Right lobe of liver (tissue), 6 donors: ENCODE data around the gene TBCD. TPM values are rescaled to one million over a fixed set of nuclear protein-coding genes. Genes with fewer than 3 reads are reported as not detected.

Experiments used
- ATAC-seq, 4 donors: fragments of 200-7000 bp; cut with Tn5 transposase; one replicate each; pipeline ENCODE4 v1.9.1; 2020; ENCODE audit warnings: mild to moderate bottlenecking in 4 of 4, moderate library complexity in 4 of 4
- DNase-seq, 3 donors: peaks; one replicate each; pipeline ENCODE4 v3.0.0-alpha.2; 2020
- H3K27ac ChIP-seq, 3 donors: fragments of 200-600 bp; one replicate each; pipeline ENCODE4 v1.8.0; 2022
- H3K27me3 ChIP-seq, 2 donors: fragments of 200-600 bp; one replicate each; pipeline ENCODE4 v1.8.0; 2022
- H3K36me3 ChIP-seq, 4 donors: fragments of 200-600 bp; sonication (generic) in 1 of 4; one replicate each; pipeline versions ENCODE4 v1.5.1 to v1.8.0; 2017 to 2022; ENCODE audit warnings: control low read depth in 1 of 4
- H3K4me1 ChIP-seq, 4 donors: fragments of 200-600 bp; sonication (generic) in 1 of 4; one replicate each; pipeline versions ENCODE4 v1.5.1 to v1.8.0; 2017 to 2022; ENCODE audit warnings: control low read depth in 1 of 4
- H3K4me3 ChIP-seq, 3 donors: fragments of 200-600 bp; one replicate each; pipeline ENCODE4 v1.8.0; 2022
- H3K9me3 ChIP-seq, 4 donors: fragments of 200-600 bp; sonication (generic) in 1 of 4; one replicate each; pipeline versions ENCODE4 v1.5.1 to v1.8.0; 2017 to 2022; ENCODE audit warnings: control low read depth in 1 of 4
- POLR2A ChIP-seq: fragments of 450-650 bp; IDR thresholded peaks from one replicate; pipeline ENCODE4 v1.6.1; 2017; ENCODE audit warnings: antibody characterized with exemption, mild to moderate bottlenecking
- WGBS: methylation state at CpG from one replicate; pipeline ENCODE4 v1.1.6; 2018; ENCODE audit warnings: low coverage, low lambda C conversion rate; ENCODE audit not compliant: insufficient coverage; ENCODE audit errors: missing lambda C conversion rate; 5-methylcytosine and 5-hydroxymethylcytosine counted together
- intact Hi-C, 2 donors: fragments of 100-400 bp; cut with DNase I; formaldehyde crosslinking; loops; one replicate each; pipeline versions ENCODE4 v1.11.2 to v1.14.1; 2022
- total RNA-seq, 6 experiments: library from RNA; depleted of rRNA in 2 of 6; stranded (reverse); fragments of >200 nt in 2 of 6; fragmentation: NEBNext Ultra II Directional in 3 of 6; extraction: Animal tissue kit (Norgen Biotek cat#: 25700) in 3 of 6; gene quantifications; one replicate each; pipeline versions ENCODE4 v1.1.0 to v1.2.4, GENCODE V29; 2016 to 2023
- TF ChIP-seq, protein P1 (sequence below), 4 donors: fragments of 200-600 bp in 3 of 4; fragments of 450-650 bp in 1 of 4; IDR thresholded peaks; one replicate each; pipeline versions ENCODE4 v1.5.1 to v1.8.0; 2016 to 2022; ENCODE audit warnings: antibody characterized with exemption in 4 of 4, mild to moderate bottlenecking in 2 of 4
- donor health status: DM: no; HTN: yes; CAD: no.
- donor health status: DM: no; HTN: no; CAD: no.
- donor health status: DM: no; HTN: no; CAD: no.
- donor health status: DM: no; HTN: yes; CAD: no.
- donor health status: DM: no; HTN: yes; CAD: no.

TBCD gene
- total RNA-seq, 6 experiments from 2014 or later: 28.0 to 55.7 (median 41.3) TPM

GRCh38 chr17:82897514-82898249 is 145.8 kb downstream of the TBCD start:
- intact Hi-C loops: no loop called here
- TF ChIP-seq POLR2A: no peak
- TF ChIP-seq, protein P1, sequence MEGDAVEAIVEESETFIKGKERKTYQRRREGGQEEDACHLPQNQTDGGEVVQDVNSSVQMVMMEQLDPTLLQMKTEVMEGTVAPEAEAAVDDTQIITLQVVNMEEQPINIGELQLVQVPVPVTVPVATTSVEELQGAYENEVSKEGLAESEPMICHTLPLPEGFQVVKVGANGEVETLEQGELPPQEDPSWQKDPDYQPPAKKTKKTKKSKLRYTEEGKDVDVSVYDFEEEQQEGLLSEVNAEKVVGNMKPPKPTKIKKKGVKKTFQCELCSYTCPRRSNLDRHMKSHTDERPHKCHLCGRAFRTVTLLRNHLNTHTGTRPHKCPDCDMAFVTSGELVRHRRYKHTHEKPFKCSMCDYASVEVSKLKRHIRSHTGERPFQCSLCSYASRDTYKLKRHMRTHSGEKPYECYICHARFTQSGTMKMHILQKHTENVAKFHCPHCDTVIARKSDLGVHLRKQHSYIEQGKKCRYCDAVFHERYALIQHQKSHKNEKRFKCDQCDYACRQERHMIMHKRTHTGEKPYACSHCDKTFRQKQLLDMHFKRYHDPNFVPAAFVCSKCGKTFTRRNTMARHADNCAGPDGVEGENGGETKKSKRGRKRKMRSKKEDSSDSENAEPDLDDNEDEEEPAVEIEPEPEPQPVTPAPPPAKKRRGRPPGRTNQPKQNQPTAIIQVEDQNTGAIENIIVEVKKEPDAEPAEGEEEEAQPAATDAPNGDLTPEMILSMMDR (IDR thresholded peaks at IDR 0.05): no peak
- H3K9me3 ChIP-seq: no peaks in the 10 kb centered on the region
- H3K4me3 ChIP-seq: no peak overlapping the region
- H3K36me3 ChIP-seq: peaks cover 0 to 8% (median 2%) of the 10 kb centered on the region in 4 donors
- WGBS: 89% methylated on average over 15 of the region's 24 CpGs
- no peaks in the 10 kb centered on the region for H3K4me1 ChIP-seq
- ATAC-seq: no peak
- no peaks in the 10 kb centered on the region for H3K27me3 ChIP-seq
- no peak overlapping the region for H3K27ac ChIP-seq
- no peak for DNase-seq

- Histone ChIP-seq H3K4me1 (no peaks in the 10 kb centered on the region), H3K36me3 (peaks cover 0 to 8% (median 2%) of the 10 kb centered on the region in 4 donors), H3K27me3 (no peaks in the 10 kb centered on the region), H3K4me3 (no peak overlapping the region), H3K27ac (no peak overlapping the region), H3K9me3 (no peaks in the 10 kb centered on the region)
- peak in 1 of 4 donors; percentile 17 for ATAC-seq
- peak in 1 of 3 donors; percentile 46 for DNase-seq
- 94% methylated on average over 24 of the region's 53 CpGs for WGBS
- TF ChIP-seq POLR2A: no peak
- TF ChIP-seq, protein P1 (IDR thresholded peaks at IDR 0.05): no peak
- intact Hi-C loops: no loop called here
Measured at GRCh38 chr17:82898976-82899514, 147.2 kb downstream of the TBCD start.

DNA sequence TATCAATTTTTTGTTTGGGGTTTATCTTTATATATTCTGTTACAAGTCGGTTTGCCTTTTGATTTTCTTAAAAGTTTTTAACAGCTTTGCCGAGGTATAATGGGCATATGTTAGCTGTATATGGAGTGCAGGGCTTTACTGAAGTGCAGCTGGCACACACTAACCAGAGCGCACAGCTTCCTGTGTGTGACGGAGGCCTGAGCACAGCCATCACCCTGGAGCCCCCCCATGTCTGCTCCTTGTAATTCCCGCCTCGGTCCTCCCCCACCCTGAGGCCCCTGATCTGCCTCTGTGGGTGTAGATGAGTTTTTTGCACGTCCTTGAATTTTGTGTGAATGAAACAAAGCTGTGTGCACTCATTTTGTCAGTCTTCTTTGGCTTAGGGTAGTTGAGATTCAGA is 148.1 kb downstream of the TBCD start:
- 86% methylated on average over 7 of the region's 7 CpGs for WGBS
- Histone ChIP-seq H3K4me1 (no peaks in the 10 kb centered on the region), H3K9me3 (no peaks in the 10 kb centered on the region), H3K27me3 (no peaks in the 10 kb centered on the region), H3K36me3 (peaks cover 0 to 8% (median 2%) of the 10 kb centered on the region in 4 donors), H3K27ac (no peak overlapping the region), H3K4me3 (no peak overlapping the region)
- TF ChIP-seq, protein P1 (IDR thresholded peaks at IDR 0.05): no peak
- TF ChIP-seq POLR2A: no peak
- ATAC-seq: no peak
- DNase-seq: peak in 1 of 3 donors; percentile 11
- intact Hi-C loops: loop anchor here in 1 of 2 donors (10.0 kb wide), 1 partner anchor 115 kb away; no protein-coding TSS in a partner anchor

GRCh38 chr17:82900741-82901140 is 148.9 kb downstream of the TBCD start:
- TF ChIP-seq POLR2A: no peak
- TF ChIP-seq, protein P1 (IDR thresholded peaks at IDR 0.05): no peak
- H3K9me3 ChIP-seq: no peaks in the 10 kb centered on the region
- ATAC-seq: no peak
- H3K27me3 ChIP-seq: no peaks in the 10 kb centered on the region
- H3K4me3 ChIP-seq: no peak overlapping the region
- no peaks in the 10 kb centered on the region for H3K4me1 ChIP-seq
- 82% methylated on average over 2 of the region's 19 CpGs for WGBS
- H3K27ac ChIP-seq: no peak overlapping the region
- H3K36me3 ChIP-seq: peaks cover 0 to 8% (median 2%) of the 10 kb centered on the region in 4 donors
- intact Hi-C loops: loop anchor here in 1 of 2 donors (10.0 kb wide), 1 partner anchor 116 kb away; no protein-coding TSS in a partner anchor
- DNase-seq: no peak
